Heart right ventricle (tissue), 16 donors: ENCODE data around the gene HSDL2. TPM values are rescaled to one million over a fixed set of nuclear protein-coding genes. Genes with fewer than 3 reads are reported as not detected.
A peak's percentile ranks its signal among the peaks of the same experiment; 100 is the strongest.

ENCODE experiments used
- ATAC-seq, 8 donors: fragments of 200-7000 bp; cut with Tn5 transposase; one replicate each; pipeline ENCODE4 v1.9.1; 2020; ENCODE audit warnings: mild to moderate bottlenecking in 8 of 8, moderate library complexity in 8 of 8, moderate number of reproducible peaks in 1 of 8
- DNase-seq, 2 donors: peaks; one replicate each; pipeline ENCODE4 v3.0.0-alpha.2; 2020
- H3K27ac ChIP-seq, 10 donors: fragments of 200-600 bp; sonication (generic) in 2 of 10; one replicate each; pipeline versions ENCODE4 v1.5.0 to v1.8.0; 2020 to 2022; ENCODE audit warnings: mild to moderate bottlenecking in 3 of 10
- H3K27me3 ChIP-seq, 7 donors: fragments of 200-600 bp; one replicate each; pipeline ENCODE4 v1.8.0; 2021 to 2022; ENCODE audit warnings: mild to moderate bottlenecking in 2 of 7
- H3K36me3 ChIP-seq, 9 donors: fragments of 200-600 bp; sonication (generic) in 1 of 9; one replicate each; pipeline versions ENCODE4 v1.5.0 to v1.8.0; 2020 to 2022; ENCODE audit warnings: mild to moderate bottlenecking in 2 of 9
- H3K4me1 ChIP-seq, 9 donors: fragments of 200-600 bp; sonication (generic) in 1 of 9; one replicate each; pipeline versions ENCODE4 v1.5.0 to v1.8.0; 2020 to 2022; ENCODE audit warnings: mild to moderate bottlenecking in 4 of 9
- H3K4me3 ChIP-seq, 10 donors: fragments of 200-600 bp; sonication (generic) in 2 of 10; one replicate each; pipeline versions ENCODE4 v1.5.0 to v1.8.0; 2020 to 2022; ENCODE audit warnings: mild to moderate bottlenecking in 7 of 10, moderate library complexity in 2 of 10
- H3K9me3 ChIP-seq, 11 donors: fragments of 200-600 bp in 10 of 11; sonication (generic) in 2 of 11; one replicate each; pipeline versions ENCODE4 v1.5.0 to v1.8.0; 2013 to 2022; ENCODE audit warnings: mild to moderate bottlenecking in 2 of 11, control low read depth in 1 of 11, moderate library complexity in 1 of 11
- WGBS, 2 donors: extraction: QIAGEN DNeasy Blood & Tissue Kit; methylation state at CpG; one replicate each; pipeline ENCODE4 v1.1.7; 2013; ENCODE audit warnings: inconsistent platforms in 1 of 2; 5-methylcytosine and 5-hydroxymethylcytosine counted together
- intact Hi-C, 10 donors: fragments of 100-400 bp; cut with DNase I; formaldehyde crosslinking; loops; one replicate each; pipeline versions ENCODE4 v1.11.1 to v1.14.2; 2022
- long read RNA-seq, 3 donors: library from polyadenylated mRNA; unstranded; transcript quantifications; one replicate each; pipeline ENCODE4 v2.0.0, GENCODE V29; 2020 to 2021
- polyA plus RNA-seq, 2 donors: library from polyadenylated mRNA; stranded (reverse); fragments of 200-250 nt; gene quantifications; one replicate each; pipeline ENCODE4 v1.2.3, GENCODE V29; 2013
- total RNA-seq, 10 donors: library from RNA; stranded (reverse); fragmentation: NEBNext Ultra II Directional in 3 of 10; extraction: Animal tissue kit (Norgen Biotek cat#: 25700) in 3 of 10; gene quantifications; one replicate each; pipeline versions ENCODE4 v1.2.1 to v1.2.4, GENCODE V29; 2021 to 2023
- TF ChIP-seq, protein P1 (sequence below), 9 donors: fragments of 200-600 bp; sonication (generic) in 2 of 9; IDR thresholded peaks; one replicate each; pipeline versions ENCODE4 v1.5.0 to v1.8.0; 2021 to 2022; ENCODE audit warnings: antibody characterized with exemption in 9 of 9, mild to moderate bottlenecking in 5 of 9, moderate library complexity in 1 of 9
- donor health status: Arrhythmogenic right ventricular cardiomyopathy.
- donor health status: ischemic (EF 13 %, LVEDD 7.1; RV severe dilation, severe dysfunction).
- donor health status: healthy with polysubstance abuse.
- donor health status: DM: no; HTN: yes; CAD: no.
- donor health status: DM: no; HTN: no; CAD: no.
- donor health status: ischemic (EF 25% LVEDD 6.9; RV normal size, moderate dysfunction).
- donor health status: ischemic (EF 25% LVEDD 5.7; RV mildly dilated, moderate dysfunction).
- donor health status: healthy.
- donor health status: DM: yes; HTN: yes; CAD: no.
- donor health status: Ischemic cardiomyopathy.
- donor health status: ischemic (EF 35%, LVEDD 5.7; RV mildly dilated, moderate dysfunction).
- donor health status: nonischemic (EF 11% LVEDD 7.7; RV severe dilation, severe dysfunction).
- donor health status: DM: yes; HTN: yes; CAD: no.
- donor health status: PGD.
- donor health status: ischemic (EF 29% LVEDD 5.4; RV normal size, mild dysfunction).
- donor health status: nonischemic (EF 23%, LVEDD 6.1; RV moderate dilation, normal function).

The HSDL2 gene
- total RNA-seq (100 to 1,000 TPM; 129 to 238 (median 198) TPM), polyA plus RNA-seq (100 to 1,000 TPM in 1 of 2 donors, 10 to 100 TPM in 1; 36.6 to 119 TPM)
- long read RNA-seq, donor 1, transcript HSDL2-202 (11 exons, 3,350 nt), result major isoform, 220 of 261 reads
- long read RNA-seq, donor 1, partial matches to known transcripts, result 13 of 261 reads
- long read RNA-seq, donor 1, other reads (novel, unspliced or antisense), result 26 of 261 reads
- long read RNA-seq, donor 2, transcript HSDL2-202 (11 exons, 3,350 nt), result major isoform, 416 of 494 reads
- long read RNA-seq, donor 2, transcript HSDL2-201 (9 exons, 2,983 nt), result minor isoform, 14 of 494 reads
- long read RNA-seq, donor 2, partial matches to known transcripts, result 35 of 494 reads
- long read RNA-seq, donor 2, other reads (novel, unspliced or antisense), result 29 of 494 reads
- long read RNA-seq, donor 3, transcript HSDL2-201 (9 exons, 2,983 nt), result minor isoform, 16 of 575 reads
- long read RNA-seq, donor 3, transcript HSDL2-202 (11 exons, 3,350 nt), result major isoform, 441 of 575 reads
- long read RNA-seq, donor 3, partial matches to known transcripts, result 70 of 575 reads
- long read RNA-seq, donor 3, other reads (novel, unspliced or antisense), result 48 of 575 reads

DNA sequence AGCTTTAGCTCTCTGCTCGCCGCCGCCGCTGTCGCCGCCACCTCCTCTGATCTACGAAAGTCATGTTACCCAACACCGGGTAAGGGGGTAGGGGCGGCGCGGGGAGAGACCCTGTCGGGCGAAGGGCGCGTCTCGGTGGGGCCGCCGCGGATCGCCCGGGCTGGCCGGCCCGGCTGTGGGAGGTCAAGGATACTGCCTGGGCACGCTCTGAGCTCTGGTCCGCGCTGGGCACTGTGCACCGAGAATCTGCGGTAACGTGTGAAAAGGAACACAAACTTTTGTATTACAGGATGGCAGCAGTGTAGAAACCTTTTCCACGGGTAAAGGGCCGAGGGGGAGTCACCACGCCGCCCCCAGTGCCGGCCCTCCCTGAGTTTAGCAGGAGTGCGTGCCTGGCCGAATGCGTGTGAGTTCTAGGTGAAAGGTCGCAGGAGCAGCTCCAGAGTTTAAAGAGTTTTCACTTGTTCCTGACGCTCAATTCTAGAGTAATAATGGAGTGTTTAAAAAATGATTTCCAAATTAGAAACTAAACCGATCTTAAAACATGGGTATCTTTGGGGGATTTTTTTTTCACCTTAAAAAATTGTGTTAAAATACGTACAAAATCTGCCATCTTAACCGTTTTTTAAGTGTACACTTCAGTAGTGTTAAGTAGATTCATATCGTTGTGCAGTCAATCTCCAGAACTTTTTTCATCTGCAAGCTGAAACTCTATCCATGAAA is at the start of gene HSDL2:
HSDL2 (plus strand) TSS at position 7 of the 723 bp plus-strand sequence; CDS start at position 63, 56 bp downstream.
- Histone ChIP-seq H3K9me3 (no peaks in the 10 kb centered on the region), H3K4me1 (peaks cover 0 to 69% (median 57%) of the 10 kb centered on the region in 9 donors), H3K4me3 (peak within 1 kb of the TSS; percentile 65 to 92 (median 80)), H3K27me3 (no peaks in the 10 kb centered on the region), H3K36me3 (no peaks in the 10 kb centered on the region), H3K27ac (peak within 1 kb of the TSS; percentile 90 to 99 (median 97))
- 1% methylated on average over 43 of the region's 43 CpGs for WGBS, 2 donors
- ATAC-seq (peak; percentile 23 to 82 (median 42)), DNase-seq (peak in 1 of 2 donors; percentile 54)
- intact Hi-C loops, result loop anchor here in 1 of 10 donors (2.0 kb wide), 1 partner anchor 339 kb away; the partner anchor contains the start of gene INIP
- TF ChIP-seq, protein P1, sequence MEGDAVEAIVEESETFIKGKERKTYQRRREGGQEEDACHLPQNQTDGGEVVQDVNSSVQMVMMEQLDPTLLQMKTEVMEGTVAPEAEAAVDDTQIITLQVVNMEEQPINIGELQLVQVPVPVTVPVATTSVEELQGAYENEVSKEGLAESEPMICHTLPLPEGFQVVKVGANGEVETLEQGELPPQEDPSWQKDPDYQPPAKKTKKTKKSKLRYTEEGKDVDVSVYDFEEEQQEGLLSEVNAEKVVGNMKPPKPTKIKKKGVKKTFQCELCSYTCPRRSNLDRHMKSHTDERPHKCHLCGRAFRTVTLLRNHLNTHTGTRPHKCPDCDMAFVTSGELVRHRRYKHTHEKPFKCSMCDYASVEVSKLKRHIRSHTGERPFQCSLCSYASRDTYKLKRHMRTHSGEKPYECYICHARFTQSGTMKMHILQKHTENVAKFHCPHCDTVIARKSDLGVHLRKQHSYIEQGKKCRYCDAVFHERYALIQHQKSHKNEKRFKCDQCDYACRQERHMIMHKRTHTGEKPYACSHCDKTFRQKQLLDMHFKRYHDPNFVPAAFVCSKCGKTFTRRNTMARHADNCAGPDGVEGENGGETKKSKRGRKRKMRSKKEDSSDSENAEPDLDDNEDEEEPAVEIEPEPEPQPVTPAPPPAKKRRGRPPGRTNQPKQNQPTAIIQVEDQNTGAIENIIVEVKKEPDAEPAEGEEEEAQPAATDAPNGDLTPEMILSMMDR (IDR thresholded peaks at IDR 0.05), result no peak

DNA sequence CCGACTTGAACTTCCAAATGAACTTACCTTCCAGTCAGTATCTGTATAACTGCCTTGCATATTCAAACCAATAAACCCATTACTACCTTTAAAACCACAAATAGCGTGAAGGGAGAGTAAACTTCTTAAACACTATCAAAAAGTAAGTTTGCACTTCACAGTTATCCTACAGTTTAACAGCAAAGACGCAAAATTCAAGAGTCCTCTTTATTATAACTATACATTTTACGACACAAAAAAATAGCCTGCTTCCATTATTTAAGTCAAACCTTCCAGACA is 48.3 kb upstream of the HSDL2 start:
- peaks cover 0 to 60% (median 21%) of the 10 kb centered on the region in 9 donors for H3K4me1 ChIP-seq
- no peaks in the 10 kb centered on the region for H3K9me3 ChIP-seq
- H3K27me3 ChIP-seq, result no peaks in the 10 kb centered on the region
- intact Hi-C loops, result loop anchor here in 6 of 10 donors (5.0 to 10.0 kb wide), 7 partner anchors 157 to 437 kb away; partner anchors contain the start of genes UGCG (in 3 of the 6) and SUSD1 (in 1 of the 6)
- no peaks in the 10 kb centered on the region for H3K36me3 ChIP-seq
- ATAC-seq (no peak), DNase-seq (no peak)
- H3K27ac ChIP-seq, result peak overlapping the region in 2 of 10 donors; percentile 47 to 100
- peak overlapping the region in 6 of 10 donors; percentile 72 to 99 (median 96) for H3K4me3 ChIP-seq
- 77 to 82% methylated on average over 4 of the region's 4 CpGs for WGBS, 2 donors
- TF ChIP-seq, protein P1 (IDR thresholded peaks at IDR 0.05), result no peak

DNA sequence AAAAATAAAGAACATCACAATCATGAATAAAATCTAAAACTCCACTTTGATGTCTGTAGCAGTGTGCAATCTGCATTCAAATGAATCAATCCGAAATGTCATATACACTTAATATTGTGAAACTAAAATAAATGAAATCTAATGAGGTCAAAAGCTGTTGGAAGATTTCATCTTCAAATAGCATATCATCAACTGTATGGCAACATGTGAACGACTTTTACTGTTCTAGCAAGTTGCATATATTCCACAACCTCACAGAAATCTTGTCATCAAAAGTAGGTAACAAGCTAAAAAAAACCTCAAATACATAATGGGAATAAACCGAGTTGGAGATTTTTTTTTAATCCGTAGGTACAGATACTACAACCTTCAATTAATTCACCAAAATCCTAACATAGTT is 47.7 kb upstream of the HSDL2 start:
- Histone ChIP-seq H3K4me1 (peaks cover 0 to 54% (median 21%) of the 10 kb centered on the region in 9 donors), H3K9me3 (no peaks in the 10 kb centered on the region), H3K27me3 (no peaks in the 10 kb centered on the region), H3K4me3 (peak overlapping the region; percentile 72 to 99 (median 90)), H3K36me3 (no peaks in the 10 kb centered on the region), H3K27ac (peak overlapping the region in 9 of 10 donors; percentile 98 to 100 (median 99))
- DNase-seq (no peak), ATAC-seq (no peak)
- TF ChIP-seq, protein P1 (IDR thresholded peaks at IDR 0.05), result no peak
- 16 to 19% methylated on average over 4 of the region's 4 CpGs for WGBS, 2 donors
- intact Hi-C loops, result loop anchor here in 6 of 10 donors (2.0 to 10.0 kb wide), 8 partner anchors 157 to 437 kb away; partner anchors contain the start of genes UGCG (in 4 of the 6) and SUSD1 (in 1 of the 6)

DNA sequence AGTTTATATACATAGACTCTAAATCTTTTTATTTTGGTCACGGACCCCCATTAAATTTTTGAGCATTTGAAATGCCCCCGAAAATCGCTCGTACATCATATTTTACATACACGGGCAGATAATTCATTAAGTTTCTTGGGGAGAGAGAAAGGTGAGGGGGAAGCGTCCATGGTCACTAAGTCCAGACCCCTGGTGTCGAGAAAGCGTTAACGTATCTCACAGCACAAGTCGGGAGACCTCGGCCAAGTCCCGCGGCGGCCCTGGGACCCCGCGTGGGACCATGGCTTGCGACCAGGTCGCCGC is 47.3 kb upstream of the HSDL2 start:
- Histone ChIP-seq H3K4me3 (peak overlapping the region; percentile 72 to 99 (median 90)), H3K27ac (peak overlapping the region; percentile 98 to 100 (median 99)), H3K27me3 (no peaks in the 10 kb centered on the region), H3K4me1 (peaks cover 0 to 50% (median 18%) of the 10 kb centered on the region in 9 donors), H3K9me3 (no peaks in the 10 kb centered on the region), H3K36me3 (no peaks in the 10 kb centered on the region)
- ATAC-seq, result no peak
- DNase-seq, result no peak
- TF ChIP-seq, protein P1 (IDR thresholded peaks at IDR 0.05), result peak in 2 of 9 donors; percentile 7 to 12
- 0% methylated on average over 19 of the region's 19 CpGs for WGBS, 2 donors
- intact Hi-C loops, result loop anchor here in 6 of 10 donors (2.0 to 10.0 kb wide), 8 partner anchors 158 to 438 kb away; partner anchors contain the start of genes UGCG (in 4 of the 6) and SUSD1 (in 1 of the 6)
